Right atrium auricular region (tissue), 2 donors: Measurements from ENCODE around the gene THSD4. TPM values are rescaled to one million over a fixed set of nuclear protein-coding genes. Genes with fewer than 3 reads are reported as not detected.
A peak's percentile ranks its signal among the peaks of the same experiment; 100 is the strongest.

Source experiments
- DNase-seq: peaks from one replicate; pipeline ENCODE4 v3.0.0-alpha.2; 2019; ENCODE audit warnings: low spot score
- H3K27ac ChIP-seq, 2 donors: fragments of 200-600 bp; sonication (generic); 1 replicate in 1 of 2; 2 replicates in 1 of 2; pipeline ENCODE4 v1.5.1; 2016 to 2019
- H3K27me3 ChIP-seq, 2 donors: fragments of 200-600 bp; sonication (generic); one replicate each; pipeline versions ENCODE4 v1.5.1 to v1.6.0; 2017 to 2019
- H3K36me3 ChIP-seq: fragments of 200-600 bp; sonication (generic); one replicate; pipeline ENCODE4 v1.5.1; 2016
- H3K4me1 ChIP-seq, 2 donors: fragments of 200-600 bp; sonication (generic); one replicate each; pipeline versions ENCODE4 v1.5.1 to v1.6.0; 2017 to 2019
- H3K4me3 ChIP-seq, 2 donors: fragments of 200-600 bp; sonication (generic); 1 replicate in 1 of 2; 2 replicates in 1 of 2; pipeline ENCODE4 v1.5.1; 2017 to 2019; ENCODE audit warnings: mild to moderate bottlenecking in 1 of 2, moderate library complexity in 1 of 2
- H3K9me3 ChIP-seq, 2 donors: fragments of 200-600 bp; sonication (generic); one replicate each; pipeline ENCODE4 v1.5.1; 2019
- CTCF ChIP-seq, 2 donors: fragments of 200-600 bp; sonication (generic); IDR thresholded peaks; one replicate each; pipeline ENCODE4 v1.5.1; 2019; ENCODE audit warnings: antibody characterized with exemption in 2 of 2
- total RNA-seq, 2 donors: library from RNA; depleted of rRNA; stranded (reverse); fragments of >200 nt; gene quantifications; one replicate each; pipeline ENCODE4 v1.1.0, GENCODE V29; 2016

The THSD4 gene
- total RNA-seq, 2 donors from 2014 or later = 41.2 to 85.3 TPM

GRCh38 chr15:71455878-71456277 lies 340.6 kb downstream of the THSD4 start:
- Histone ChIP-seq H3K27ac (no peak overlapping the region), H3K36me3 (no peaks in the 10 kb centered on the region), H3K9me3 (no peaks in the 10 kb centered on the region), H3K4me3 (no peak overlapping the region), H3K27me3 (no peaks in the 10 kb centered on the region), H3K4me1 (peaks cover 0 to 24% of the 10 kb centered on the region in 2 donors)
- DNase-seq = no peak
- TF ChIP-seq CTCF (IDR thresholded peaks at IDR 0.05) = no peak

- H3K36me3 ChIP-seq = no peaks in the 10 kb centered on the region
- H3K4me1 ChIP-seq = peaks cover 0 to 24% of the 10 kb centered on the region in 2 donors
- no peak for TF ChIP-seq CTCF (IDR thresholded peaks at IDR 0.05)
- H3K27me3 ChIP-seq = no peaks in the 10 kb centered on the region
- no peak overlapping the region for H3K4me3 ChIP-seq
- DNase-seq = no peak
- H3K9me3 ChIP-seq = no peaks in the 10 kb centered on the region
- H3K27ac ChIP-seq = no peak overlapping the region
Measured at GRCh38 chr15:71456362-71456761, 341.1 kb downstream of the THSD4 start.

DNA sequence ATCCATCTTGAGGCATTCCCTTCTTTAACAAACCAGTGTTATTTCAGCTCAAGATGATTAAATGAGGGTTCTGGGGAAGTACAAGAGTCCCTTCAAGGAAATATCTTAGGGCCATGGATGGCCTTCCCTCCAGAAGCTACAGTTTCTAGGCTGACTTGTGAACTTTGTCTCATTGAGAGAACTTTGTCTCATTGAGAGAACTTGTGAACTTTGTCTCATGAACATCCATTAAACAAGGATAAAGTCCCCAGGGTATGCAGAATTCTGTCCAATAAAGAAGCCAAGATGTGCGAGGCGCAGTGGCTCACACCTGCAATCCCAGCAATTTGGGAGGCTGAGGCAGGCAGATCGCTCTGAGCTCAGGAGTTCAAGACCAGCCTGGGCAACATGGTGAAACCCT lies 341.5 kb downstream of the THSD4 start:
- no peak overlapping the region for H3K4me3 ChIP-seq
- H3K27me3 ChIP-seq = no peaks in the 10 kb centered on the region
- no peaks in the 10 kb centered on the region for H3K36me3 ChIP-seq
- H3K9me3 ChIP-seq = no peaks in the 10 kb centered on the region
- H3K27ac ChIP-seq = no peak overlapping the region
- H3K4me1 ChIP-seq = peaks cover 0 to 23% of the 10 kb centered on the region in 2 donors
- TF ChIP-seq CTCF (IDR thresholded peaks at IDR 0.05) = no peak
- no peak for DNase-seq

GRCh38 chr15:71458089-71458660 lies 342.9 kb downstream of the THSD4 start:
- peaks cover 0 to 20% of the 10 kb centered on the region in 2 donors for H3K4me1 ChIP-seq
- TF ChIP-seq CTCF (IDR thresholded peaks at IDR 0.05) = no peak
- H3K4me3 ChIP-seq = no peak overlapping the region
- peak overlapping the region in 1 of 2 donors; percentile 14 for H3K27ac ChIP-seq
- no peaks in the 10 kb centered on the region for H3K36me3 ChIP-seq
- no peaks in the 10 kb centered on the region for H3K9me3 ChIP-seq
- no peak for DNase-seq
- no peaks in the 10 kb centered on the region for H3K27me3 ChIP-seq

- peaks cover 0 to 14% of the 10 kb centered on the region in 2 donors for H3K4me1 ChIP-seq
- TF ChIP-seq CTCF (IDR thresholded peaks at IDR 0.05) = no peak
- no peak overlapping the region for H3K4me3 ChIP-seq
- no peaks in the 10 kb centered on the region for H3K9me3 ChIP-seq
- no peaks in the 10 kb centered on the region for H3K27me3 ChIP-seq
- no peak overlapping the region for H3K27ac ChIP-seq
- no peaks in the 10 kb centered on the region for H3K36me3 ChIP-seq
- DNase-seq = no peak
Measured at GRCh38 chr15:71461748-71462147, 346.5 kb downstream of the THSD4 start.

- H3K9me3 ChIP-seq = no peaks in the 10 kb centered on the region
- no peak for TF ChIP-seq CTCF (IDR thresholded peaks at IDR 0.05)
- no peak overlapping the region for H3K4me3 ChIP-seq
- H3K4me1 ChIP-seq = peaks cover 0 to 10% of the 10 kb centered on the region in 2 donors
- H3K36me3 ChIP-seq = no peaks in the 10 kb centered on the region
- H3K27me3 ChIP-seq = no peaks in the 10 kb centered on the region
- H3K27ac ChIP-seq = no peak overlapping the region
- DNase-seq = no peak
Measured at GRCh38 chr15:71462638-71463037, 347.4 kb downstream of the THSD4 start.
